ENCODE measurements around the gene HACE1.

HACE1 gene

DNA sequence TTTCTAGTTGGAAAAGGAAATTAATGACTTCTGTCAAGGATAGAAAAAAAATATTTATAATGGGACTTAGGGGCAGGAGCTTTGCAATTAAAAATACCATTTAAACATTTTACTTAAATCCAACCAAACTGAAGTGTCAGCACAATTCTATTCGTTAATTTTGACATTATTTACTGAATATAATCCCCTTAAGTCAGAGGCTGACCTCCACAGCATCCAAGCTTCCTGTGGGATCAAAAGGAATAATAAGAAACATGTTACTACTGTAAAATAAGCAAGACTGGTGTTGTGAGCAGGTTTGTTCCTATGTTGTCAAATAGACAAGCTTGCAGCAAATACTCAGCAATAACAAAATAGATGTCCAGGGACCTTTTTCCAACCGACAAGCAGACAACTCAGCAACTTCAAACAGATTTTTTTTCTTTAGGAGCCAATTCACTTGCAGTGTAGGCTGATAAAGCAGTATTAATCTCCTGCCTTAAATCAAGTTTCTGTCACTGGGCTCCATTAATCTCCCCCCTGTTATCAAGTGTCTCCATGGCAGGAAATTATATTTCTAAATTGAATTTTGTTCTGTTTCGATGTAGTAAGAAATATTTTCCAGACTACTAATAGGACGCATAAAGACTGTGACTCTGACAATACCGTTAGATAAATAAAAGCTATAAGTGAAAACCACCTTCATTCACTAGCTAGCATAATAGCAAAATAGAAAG is 157.4 kb downstream of the HACE1 start:
- DNase-seq (ENCODE audit: low read depth) = no peak
- H3K4me3 ChIP-seq (replicated peaks; ENCODE audit: low read depth, low read length) = no peak overlapping the region
- TF ChIP-seq, protein P1, sequence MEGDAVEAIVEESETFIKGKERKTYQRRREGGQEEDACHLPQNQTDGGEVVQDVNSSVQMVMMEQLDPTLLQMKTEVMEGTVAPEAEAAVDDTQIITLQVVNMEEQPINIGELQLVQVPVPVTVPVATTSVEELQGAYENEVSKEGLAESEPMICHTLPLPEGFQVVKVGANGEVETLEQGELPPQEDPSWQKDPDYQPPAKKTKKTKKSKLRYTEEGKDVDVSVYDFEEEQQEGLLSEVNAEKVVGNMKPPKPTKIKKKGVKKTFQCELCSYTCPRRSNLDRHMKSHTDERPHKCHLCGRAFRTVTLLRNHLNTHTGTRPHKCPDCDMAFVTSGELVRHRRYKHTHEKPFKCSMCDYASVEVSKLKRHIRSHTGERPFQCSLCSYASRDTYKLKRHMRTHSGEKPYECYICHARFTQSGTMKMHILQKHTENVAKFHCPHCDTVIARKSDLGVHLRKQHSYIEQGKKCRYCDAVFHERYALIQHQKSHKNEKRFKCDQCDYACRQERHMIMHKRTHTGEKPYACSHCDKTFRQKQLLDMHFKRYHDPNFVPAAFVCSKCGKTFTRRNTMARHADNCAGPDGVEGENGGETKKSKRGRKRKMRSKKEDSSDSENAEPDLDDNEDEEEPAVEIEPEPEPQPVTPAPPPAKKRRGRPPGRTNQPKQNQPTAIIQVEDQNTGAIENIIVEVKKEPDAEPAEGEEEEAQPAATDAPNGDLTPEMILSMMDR (IDR thresholded peaks at IDR 0.05; ENCODE audit: low read length, missing control alignments) = no peak

DNA sequence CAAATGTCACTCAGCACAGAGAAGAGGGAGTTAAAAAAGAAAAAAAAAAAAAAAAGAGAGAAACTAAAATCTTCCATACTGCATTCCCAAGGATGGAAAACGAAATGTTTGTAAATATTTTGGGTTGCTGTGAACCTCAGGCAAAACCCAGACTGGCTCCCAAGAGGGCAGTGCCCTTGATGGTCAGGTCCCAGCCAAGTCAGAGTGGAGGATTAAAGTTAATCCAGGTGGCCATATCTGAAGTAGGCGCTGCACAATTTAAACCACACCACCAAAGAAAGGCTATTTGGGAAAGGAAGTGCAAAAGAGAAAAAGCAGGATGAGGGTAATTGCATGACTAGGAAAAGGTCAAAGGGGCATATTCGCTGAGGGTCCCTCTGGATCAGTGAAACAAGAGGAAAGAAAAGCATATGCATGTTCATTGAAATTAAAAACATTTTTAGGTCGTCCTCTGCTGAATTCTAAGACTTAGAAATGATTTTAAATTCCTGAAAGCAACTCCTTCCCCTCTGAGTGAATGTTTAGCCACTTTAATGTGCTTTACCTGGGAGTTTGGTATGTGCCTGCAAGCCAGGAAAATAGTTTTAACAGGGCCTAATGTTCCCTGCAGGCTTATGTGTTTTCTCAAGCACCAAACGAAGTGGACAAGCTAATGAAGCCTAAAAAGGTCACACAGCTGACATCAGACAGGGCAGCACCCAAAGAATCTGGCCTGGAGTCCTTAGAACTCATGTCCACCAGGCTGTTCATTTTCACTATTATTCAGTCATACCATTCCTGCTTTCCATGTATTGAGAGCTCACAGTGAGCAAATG is 159.1 kb downstream of the HACE1 start:
- TF ChIP-seq, protein P1 (IDR thresholded peaks at IDR 0.05; ENCODE audit: low read length, missing control alignments) = no peak
- DNase-seq (ENCODE audit: low read depth) = no peak
- H3K4me3 ChIP-seq (replicated peaks; ENCODE audit: low read depth, low read length) = no peak overlapping the region

DNA sequence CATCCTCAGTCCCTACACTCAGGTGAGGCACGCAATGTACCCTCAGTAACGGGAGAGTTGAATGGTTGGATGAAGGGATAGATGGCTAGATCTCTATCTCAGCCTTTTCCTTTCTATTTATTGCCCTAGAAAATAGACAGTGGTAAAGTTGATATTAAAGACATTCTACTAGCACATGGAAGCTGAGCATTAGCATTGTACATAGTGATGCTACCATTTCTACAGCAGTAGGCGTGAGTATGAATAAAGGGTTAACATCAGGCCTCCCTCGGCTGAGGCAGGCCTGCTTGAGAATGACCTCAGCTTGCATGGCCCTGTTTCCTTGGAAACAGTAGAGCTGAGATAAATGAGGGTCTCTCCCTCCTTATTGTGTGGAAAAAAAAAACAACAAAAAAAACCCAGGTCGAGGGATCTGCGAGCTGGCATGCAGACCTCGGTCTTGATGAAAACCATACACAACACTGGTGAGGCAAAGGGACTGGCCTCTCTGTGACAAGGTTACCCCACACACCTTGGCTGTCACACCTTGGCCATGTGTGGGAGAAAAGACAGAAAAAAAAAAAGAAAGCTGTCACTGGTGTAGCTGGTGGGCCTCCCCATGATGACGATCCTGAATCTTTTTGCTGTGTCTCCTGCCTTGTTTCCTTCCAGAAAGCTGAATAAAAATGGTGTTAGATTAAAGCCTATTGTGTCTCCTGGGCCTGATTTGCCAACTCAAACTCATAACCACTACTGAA is 160.0 kb downstream of the HACE1 start:
- DNase-seq (ENCODE audit: low read depth) = no peak
- no peak overlapping the region for H3K4me3 ChIP-seq (replicated peaks; ENCODE audit: low read depth, low read length)
- TF ChIP-seq, protein P1 (IDR thresholded peaks at IDR 0.05; ENCODE audit: low read length, missing control alignments) = no peak

- TF ChIP-seq, protein P1 (IDR thresholded peaks at IDR 0.05; ENCODE audit: low read length, missing control alignments) = no peak
- H3K4me3 ChIP-seq (replicated peaks; ENCODE audit: low read depth, low read length) = no peak overlapping the region
- DNase-seq (ENCODE audit: low read depth) = no peak
Observed at GRCh38 chr6:104698979-104699378, 160.7 kb downstream of the HACE1 start.

GRCh38 chr6:104692008-104692407 is 167.7 kb downstream of the HACE1 start:
- H3K4me3 ChIP-seq (replicated peaks; ENCODE audit: low read depth, low read length) = no peak overlapping the region
- TF ChIP-seq, protein P1 (IDR thresholded peaks at IDR 0.05; ENCODE audit: low read length, missing control alignments) = no peak
- DNase-seq (ENCODE audit: low read depth) = no peak

- no peak overlapping the region for H3K4me3 ChIP-seq (replicated peaks; ENCODE audit: low read depth, low read length)
- DNase-seq (ENCODE audit: low read depth) = peak; percentile 44
- TF ChIP-seq, protein P1 (IDR thresholded peaks at IDR 0.05; ENCODE audit: low read length, missing control alignments) = no peak
Observed at GRCh38 chr6:104689551-104690205, 170.0 kb downstream of the HACE1 start.
